Hippocampal formation (tissue), 2 donors: ENCODE data around the gene KDM5D.

ENCODE experiments used
- DNase-seq, 2 donors: peaks; one replicate each; lab custom pipeline; 2025; lab: John Stamatoyannopoulos, UW

KDM5D gene

DNA sequence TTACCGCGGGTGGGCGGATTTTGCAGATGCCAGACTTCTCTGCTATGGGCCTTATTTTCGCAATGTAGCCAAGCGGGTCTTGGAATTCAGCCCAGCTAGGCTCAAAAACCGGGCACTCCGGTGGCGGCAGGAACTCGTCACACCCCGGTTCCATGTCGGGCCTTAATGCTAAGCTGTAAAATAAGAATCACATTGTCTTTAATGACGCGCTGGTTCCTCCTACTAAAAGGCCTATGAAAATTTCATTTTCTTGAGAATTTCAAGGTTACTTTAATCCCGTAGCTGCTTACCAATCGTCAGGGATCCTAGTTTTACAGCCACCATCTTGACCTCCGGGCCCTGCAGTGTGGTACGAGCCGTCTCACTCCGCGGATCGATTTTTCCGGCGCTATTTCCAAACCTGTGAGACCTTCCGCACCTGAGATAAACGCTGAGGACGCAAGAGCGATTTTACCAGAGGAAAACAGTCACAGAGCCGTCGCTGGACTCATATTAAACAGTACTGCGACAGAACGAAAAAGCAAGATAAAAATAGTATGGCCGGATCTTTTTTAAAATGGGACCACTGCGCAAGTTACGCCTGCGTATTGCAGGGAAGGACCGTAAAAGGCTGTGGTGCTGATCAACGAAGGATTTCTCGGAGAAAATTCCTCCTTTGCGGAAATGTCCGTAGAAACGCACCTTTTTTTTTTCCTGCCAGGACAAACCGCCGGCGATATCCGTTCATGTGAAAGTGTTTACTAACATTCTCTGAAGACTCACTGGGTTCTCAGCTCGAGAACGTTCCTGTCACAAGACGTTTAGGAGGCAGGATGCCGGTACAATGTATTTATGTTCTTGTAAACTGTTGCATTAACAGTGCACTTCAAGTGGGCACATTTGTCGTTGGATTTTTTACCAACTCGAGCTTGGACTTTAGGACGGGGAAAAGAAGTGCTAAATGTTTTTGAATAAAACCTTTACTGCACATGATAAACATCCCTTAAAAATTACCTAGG is at the start of gene KDM5D:
KDM5D (minus strand) TSS at position 346 of the 998 bp plus-strand sequence; CDS start at position 154, 192 bp downstream.
- DNase-seq = peak in 1 of 2 donors; percentile 40

DNA sequence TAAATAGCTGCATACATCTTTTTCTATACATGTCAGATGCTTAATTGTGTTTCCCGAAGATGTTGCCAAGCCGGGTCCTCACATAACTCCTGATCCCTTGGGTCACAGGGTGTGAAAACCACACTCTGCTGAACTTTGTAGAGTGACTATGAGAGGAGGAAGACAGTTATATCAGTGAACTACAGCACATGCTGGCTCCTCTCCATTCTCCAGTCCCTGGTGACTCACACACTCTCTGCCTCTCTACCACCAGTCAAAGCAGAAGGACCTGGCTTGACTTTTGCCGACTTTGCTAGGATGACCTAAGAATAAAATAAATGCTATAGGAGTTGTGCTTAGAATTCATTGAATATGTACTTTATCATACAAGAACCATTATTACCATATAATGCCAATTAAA is 23.8 kb upstream of the KDM5D start:
- DNase-seq = no peak

DNA sequence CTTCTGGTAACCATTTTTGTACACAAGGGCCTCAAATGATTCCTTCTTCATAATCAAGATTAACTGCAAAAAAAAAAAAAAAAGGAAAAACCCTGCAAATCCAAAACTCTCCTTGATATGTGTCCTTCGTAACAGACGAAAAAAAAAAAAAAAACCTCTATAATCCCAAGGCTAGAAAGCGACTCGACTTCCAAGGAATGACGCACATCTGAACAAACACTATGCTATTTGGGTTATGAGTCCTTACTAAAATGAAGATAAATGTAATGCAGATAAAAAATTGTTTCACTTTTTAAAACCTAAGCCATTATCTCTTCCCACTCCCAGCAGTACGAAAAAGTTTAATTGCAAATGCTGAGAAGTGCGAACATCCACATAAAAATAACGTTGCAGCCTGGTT is 1.2 kb downstream of the KDM5D start:
- no peak for DNase-seq

DNA sequence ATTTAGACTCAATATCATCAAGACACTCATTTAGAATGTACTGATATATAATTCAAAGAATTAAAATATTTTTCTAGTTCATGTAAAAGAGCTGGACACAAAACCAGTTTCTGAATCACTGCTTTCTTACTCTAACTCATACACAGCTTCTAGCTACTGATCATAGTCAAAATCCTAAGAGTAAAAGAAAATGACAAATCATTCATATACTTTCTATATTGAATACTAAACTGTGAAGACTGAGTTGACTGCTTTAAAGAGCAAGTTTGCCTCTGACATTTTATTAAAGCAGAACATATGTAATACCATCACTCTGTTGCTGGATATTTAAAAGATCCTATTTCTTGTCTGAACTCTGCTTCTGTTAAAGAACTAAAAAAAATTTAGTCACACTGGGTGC is 2.4 kb downstream of the KDM5D start:
- no peak for DNase-seq

DNA sequence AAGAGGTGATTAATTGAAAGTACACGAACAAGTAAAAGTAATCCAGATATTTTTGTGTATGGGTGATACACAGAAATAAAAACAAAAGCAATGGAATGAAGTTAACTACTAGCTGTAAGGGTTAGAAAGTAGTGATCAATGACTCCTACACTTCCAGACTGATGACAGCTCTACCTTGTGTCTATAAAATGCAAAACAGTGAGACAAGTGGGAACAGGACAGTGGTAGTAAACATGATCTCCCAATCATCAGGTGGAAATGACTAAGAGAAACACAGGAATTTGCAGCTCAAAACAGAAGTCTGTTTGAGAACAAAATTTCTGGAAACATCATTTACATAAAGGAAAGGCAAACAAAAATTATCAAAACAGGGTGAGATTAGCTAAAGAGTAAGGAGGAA is 10.1 kb downstream of the KDM5D start:
- no peak for DNase-seq

DNA sequence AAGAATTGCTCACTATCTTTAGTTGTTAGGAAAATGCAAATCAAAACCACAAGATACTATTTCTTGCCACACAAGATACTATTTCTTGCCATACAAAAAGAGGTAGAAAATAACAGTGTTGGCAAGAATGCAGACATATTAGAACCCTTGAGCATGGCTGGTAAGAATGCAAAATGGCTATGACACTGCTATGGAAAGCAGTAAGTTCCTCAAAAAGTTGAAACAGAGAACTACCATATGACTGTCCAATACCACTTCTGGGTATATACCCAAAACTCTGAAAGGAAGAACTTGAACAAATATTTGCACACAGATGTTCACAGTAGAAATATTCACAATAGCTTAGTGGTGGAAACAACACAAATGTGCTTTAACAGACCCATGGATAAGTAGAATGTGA is 26.6 kb downstream of the KDM5D start:
- no peak for DNase-seq

DNA sequence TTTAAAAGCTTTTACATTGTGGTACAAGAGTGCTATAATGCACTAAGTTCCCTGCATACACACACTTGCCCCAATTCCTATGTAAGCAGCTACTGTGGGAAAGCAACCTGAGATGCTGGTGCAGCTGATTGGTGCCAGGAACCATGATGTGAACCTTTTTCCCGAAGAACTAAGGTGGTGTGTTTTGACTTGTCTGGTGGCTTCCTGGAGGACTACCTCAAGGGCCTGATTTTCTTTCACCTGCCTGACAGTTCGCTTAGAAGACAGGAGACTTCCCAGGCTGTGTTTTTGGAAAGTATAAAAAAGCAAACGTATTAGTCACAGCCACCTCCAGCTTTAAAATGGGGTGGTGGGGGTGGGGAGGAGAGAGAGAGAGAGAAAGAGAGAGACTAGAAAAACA is 27.4 kb downstream of the KDM5D start:
- no peak for DNase-seq

DNA sequence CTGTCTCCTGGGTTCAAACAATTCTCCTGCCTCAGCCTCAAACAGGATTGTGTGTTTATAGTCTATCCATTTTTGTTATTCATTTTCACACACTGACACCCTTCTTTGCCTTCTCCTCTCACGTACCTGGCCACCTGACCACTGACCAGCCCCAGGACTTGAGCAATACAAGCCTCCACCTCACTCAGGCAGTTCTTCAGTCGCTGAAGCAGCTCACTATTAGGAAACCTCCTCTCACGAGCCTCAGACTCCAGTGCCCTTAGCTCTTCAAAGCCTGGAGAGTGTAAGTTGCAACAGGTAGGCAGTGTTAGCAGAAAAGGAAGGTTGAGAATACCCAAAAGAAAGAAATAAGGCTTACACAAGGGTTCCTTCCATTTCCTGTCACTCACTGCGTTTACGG is 29.3 kb downstream of the KDM5D start:
- DNase-seq = no peak

DNA sequence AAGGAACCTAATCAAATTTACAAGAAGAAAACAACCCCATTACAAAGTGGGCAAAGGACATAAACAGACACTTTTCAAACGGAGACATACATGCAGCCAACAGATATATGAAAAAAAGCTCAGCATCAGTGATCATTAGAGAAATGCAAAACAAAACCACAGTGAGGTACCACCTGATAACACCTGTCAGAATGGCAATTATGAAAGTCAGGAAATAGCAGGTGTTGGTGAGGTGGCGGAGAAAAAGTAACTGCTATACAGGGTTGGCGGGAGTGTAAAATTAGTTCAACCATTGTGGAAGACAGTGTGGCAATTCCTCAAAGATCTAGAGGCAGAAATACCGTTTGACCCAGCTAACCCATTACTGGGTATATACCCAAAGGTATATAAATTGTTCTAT is 31.1 kb downstream of the KDM5D start:
- DNase-seq = no peak

DNA sequence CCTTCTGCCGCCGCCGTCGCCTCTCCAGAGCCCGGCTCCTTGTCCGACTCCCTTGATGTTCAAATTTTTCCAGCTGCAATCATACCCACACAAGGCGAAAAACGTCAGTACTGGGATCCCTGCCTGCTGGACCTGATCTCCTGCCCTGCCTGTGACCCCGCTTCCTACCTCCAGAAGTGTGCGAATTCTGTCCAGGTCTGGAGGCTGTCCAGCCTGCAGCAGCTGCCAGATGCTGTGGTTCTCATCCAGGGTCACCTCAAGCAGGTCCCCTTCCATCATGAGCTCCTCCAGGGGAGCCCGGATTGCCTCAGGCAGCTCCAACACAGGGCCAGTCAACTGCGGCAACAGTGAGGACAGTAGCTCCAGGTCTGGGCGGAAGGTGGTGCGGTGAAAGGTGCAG is 38.3 kb downstream of the KDM5D start:
- no peak for DNase-seq

DNA sequence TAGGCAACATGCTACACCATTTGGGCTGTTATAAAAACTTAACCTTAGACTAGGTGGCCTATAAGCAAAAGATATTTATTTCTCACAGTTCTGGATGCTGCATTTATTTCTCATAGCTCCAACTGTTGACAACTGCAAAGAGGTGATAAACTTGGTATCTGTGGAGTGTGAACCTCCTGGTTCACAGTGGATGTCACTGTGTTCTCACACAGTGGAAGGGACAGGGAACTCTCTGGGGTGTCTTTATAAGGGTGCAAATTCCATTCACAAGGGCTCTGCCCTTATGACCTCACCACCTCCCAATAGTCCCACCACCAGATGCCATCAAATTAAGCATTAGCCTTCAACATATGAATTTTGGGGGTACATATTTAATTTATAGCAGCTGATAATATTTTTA is 46.0 kb downstream of the KDM5D start:
- no peak for DNase-seq

DNA sequence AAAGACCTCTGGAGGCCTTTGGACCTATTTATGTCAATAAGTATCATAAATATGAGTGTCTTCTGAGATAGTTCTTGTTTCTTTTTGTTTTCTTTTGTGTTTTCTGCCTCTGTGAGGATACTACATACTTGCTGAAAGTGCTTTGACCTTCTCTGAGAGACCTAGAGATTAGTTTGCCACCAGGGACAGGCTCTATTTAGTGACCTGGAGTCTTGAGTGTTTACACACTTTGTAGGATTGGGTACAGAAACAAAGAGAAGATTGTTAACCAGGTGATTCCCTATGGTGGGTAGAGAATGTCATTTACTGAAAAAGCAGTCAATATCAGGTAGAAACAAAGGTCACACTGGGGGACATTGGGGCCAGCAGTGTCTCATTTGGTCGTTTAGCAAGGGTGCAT is 63.7 kb downstream of the KDM5D start:
- no peak for DNase-seq
